ENCODE data around the gene TMEM263. TPM values are rescaled to one million over a fixed set of nuclear protein-coding genes. Genes with fewer than 3 reads are reported as not detected.

The TMEM263 gene
- total RNA-seq, 4 donors from 2014 or later: 36.1 to 48.1 (median 42.0) TPM

DNA sequence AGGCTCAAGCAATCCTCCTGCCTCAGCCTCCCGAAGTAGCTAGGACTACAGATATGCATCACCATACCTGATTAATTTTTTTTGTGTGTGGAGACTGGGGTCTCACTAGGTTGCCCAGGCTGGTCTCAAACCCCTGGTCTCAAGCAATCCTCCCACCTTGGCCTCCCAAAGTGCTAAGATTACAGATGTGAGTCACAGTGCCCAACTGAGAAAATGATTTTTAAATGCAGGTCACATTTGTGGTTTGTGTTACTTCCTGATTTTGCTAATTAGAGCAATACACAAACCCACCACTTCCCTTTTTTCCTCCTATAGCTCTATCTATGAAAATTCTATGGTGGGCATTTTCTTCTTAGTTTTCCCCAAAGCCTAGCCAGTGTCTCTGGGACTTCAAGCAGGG lies 45.5 kb upstream of the TMEM263 start:
- no peaks in the 10 kb centered on the region for H3K4me1 ChIP-seq
- H3K4me3 ChIP-seq: no peak overlapping the region
- peaks cover 28% of the 10 kb centered on the region for H3K27me3 ChIP-seq
- no peaks in the 10 kb centered on the region for H3K9me3 ChIP-seq
- no peak for ATAC-seq
- TF ChIP-seq EP300 (IDR thresholded peaks at IDR 0.05): no peak
- TF ChIP-seq POLR2AphosphoS5 (IDR thresholded peaks at IDR 0.05): no peak
- TF ChIP-seq POLR2A (IDR thresholded peaks at IDR 0.05): no peak
- TF ChIP-seq, protein P1, sequence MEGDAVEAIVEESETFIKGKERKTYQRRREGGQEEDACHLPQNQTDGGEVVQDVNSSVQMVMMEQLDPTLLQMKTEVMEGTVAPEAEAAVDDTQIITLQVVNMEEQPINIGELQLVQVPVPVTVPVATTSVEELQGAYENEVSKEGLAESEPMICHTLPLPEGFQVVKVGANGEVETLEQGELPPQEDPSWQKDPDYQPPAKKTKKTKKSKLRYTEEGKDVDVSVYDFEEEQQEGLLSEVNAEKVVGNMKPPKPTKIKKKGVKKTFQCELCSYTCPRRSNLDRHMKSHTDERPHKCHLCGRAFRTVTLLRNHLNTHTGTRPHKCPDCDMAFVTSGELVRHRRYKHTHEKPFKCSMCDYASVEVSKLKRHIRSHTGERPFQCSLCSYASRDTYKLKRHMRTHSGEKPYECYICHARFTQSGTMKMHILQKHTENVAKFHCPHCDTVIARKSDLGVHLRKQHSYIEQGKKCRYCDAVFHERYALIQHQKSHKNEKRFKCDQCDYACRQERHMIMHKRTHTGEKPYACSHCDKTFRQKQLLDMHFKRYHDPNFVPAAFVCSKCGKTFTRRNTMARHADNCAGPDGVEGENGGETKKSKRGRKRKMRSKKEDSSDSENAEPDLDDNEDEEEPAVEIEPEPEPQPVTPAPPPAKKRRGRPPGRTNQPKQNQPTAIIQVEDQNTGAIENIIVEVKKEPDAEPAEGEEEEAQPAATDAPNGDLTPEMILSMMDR (IDR thresholded peaks at IDR 0.05): no peak
- no peak overlapping the region for H3K27ac ChIP-seq
- 79 to 83% methylated on average over 1 of the region's 1 CpG for WGBS, 2 donors (ENCODE audit: low coverage in 1 of 2)
- no peaks in the 10 kb centered on the region for H3K36me3 ChIP-seq

DNA sequence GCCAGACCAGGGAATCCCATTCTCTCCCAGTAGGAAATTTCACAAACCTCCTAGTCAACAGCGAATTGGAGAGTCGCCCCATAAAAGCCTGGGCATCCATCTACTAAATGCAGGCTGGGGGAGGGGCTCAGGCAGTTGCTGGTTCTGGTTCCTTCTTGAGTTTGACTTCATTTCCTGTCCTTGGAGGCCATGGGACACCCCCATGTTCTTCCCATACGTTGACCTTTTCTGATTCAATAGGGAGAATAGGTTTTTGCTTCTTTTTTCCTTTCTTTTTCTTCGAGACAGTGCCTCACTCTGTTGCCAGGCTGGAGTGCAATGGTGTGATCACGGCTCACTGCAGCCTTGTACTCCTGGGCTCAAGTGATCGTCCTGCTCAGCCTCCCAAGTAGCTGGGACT lies 44.1 kb upstream of the TMEM263 start:
- H3K36me3 ChIP-seq: no peaks in the 10 kb centered on the region
- WGBS, 2 donors (ENCODE audit: low coverage in 1 of 2): 89 to 100% methylated on average over 1 to 4 of the region's 6 CpGs
- H3K4me1 ChIP-seq: no peaks in the 10 kb centered on the region
- H3K4me3 ChIP-seq: no peak overlapping the region
- H3K9me3 ChIP-seq: no peaks in the 10 kb centered on the region
- TF ChIP-seq, protein P1 (IDR thresholded peaks at IDR 0.05): no peak
- TF ChIP-seq EP300 (IDR thresholded peaks at IDR 0.05): no peak
- no peak for TF ChIP-seq POLR2AphosphoS5 (IDR thresholded peaks at IDR 0.05)
- TF ChIP-seq POLR2A (IDR thresholded peaks at IDR 0.05): no peak
- ATAC-seq: no peak
- no peak overlapping the region for H3K27ac ChIP-seq
- H3K27me3 ChIP-seq: peaks cover 28% of the 10 kb centered on the region

DNA sequence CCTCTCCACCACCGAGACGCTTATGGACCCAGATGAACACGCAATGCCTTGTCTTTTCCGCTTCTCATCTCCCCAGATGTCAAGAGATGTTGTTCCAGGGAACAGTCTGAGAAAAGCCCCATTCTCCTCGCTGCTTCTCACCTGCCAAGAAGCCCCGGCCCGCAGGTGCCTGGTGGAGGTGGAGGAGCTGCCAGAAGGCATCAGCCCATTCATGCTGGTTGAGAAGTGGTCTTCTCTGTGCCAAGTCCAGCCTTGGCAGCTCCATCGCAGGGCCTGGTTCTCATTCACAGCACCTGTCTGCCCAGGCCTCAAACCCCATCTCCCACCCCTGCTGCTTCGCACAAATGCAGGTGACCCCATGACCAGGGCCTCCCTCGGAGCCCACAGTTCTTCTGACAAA lies 42.3 kb upstream of the TMEM263 start:
- Histone ChIP-seq H3K36me3 (no peaks in the 10 kb centered on the region), H3K4me1 (no peaks in the 10 kb centered on the region), H3K9me3 (no peaks in the 10 kb centered on the region), H3K27ac (no peak overlapping the region), H3K27me3 (peaks cover 23% of the 10 kb centered on the region), H3K4me3 (no peak overlapping the region)
- ATAC-seq: no peak
- TF ChIP-seq EP300 (IDR thresholded peaks at IDR 0.05): no peak
- TF ChIP-seq, protein P1 (IDR thresholded peaks at IDR 0.05): no peak
- TF ChIP-seq POLR2AphosphoS5 (IDR thresholded peaks at IDR 0.05): no peak
- no peak for TF ChIP-seq POLR2A (IDR thresholded peaks at IDR 0.05)
- 60% methylated on average over 2 of the region's 10 CpGs; no CpG with 5 or more reads in 1 of the 2 donors for WGBS, 2 donors (ENCODE audit: low coverage in 1 of 2)

DNA sequence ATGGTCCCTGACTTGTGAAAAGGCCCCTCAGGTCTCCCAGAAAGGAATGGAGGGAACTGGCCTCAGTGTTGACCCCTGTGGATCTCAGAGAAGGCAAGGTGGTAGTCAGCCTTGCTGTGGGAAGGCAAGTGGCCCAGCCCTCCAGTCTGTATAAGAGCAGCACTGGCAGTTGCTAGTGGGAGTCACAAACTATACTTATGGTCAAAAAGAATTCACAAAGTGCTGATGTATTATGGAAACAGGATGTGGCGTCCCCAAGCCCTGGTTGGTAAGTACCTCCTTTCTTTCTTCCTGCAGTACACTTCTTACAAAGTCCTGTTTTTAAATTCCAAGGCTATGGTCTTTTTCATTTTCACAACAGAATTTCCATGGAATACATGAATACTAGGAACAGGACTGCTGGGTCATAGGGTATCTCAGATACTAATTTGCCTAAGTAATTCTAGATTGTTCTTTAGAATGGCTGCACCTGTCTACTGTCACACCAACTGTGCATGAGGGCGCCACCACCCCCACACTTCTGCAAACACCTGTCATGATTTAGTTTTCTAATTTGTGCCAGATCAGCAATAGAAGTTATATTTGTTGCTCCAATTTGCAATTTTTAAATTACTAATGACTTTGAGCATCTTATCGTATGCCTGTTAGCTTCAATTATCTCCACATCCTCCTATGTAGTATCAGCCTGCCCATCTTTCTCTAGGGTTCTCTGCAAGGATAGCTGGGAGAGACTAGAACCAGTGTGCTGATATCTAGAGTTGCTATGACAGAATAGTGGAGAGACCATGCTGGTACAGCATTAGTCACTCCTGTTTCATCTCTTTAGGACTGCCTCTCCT lies 40.7 kb upstream of the TMEM263 start:
- no peak overlapping the region for H3K4me3 ChIP-seq
- no peaks in the 10 kb centered on the region for H3K9me3 ChIP-seq
- peaks cover 18% of the 10 kb centered on the region for H3K27me3 ChIP-seq
- H3K36me3 ChIP-seq: no peaks in the 10 kb centered on the region
- ATAC-seq: no peak
- 82 to 90% methylated on average over 3 of the region's 3 CpGs for WGBS, 2 donors (ENCODE audit: low coverage in 1 of 2)
- TF ChIP-seq EP300 (IDR thresholded peaks at IDR 0.05): no peak
- TF ChIP-seq POLR2A (IDR thresholded peaks at IDR 0.05): no peak
- no peak for TF ChIP-seq POLR2AphosphoS5 (IDR thresholded peaks at IDR 0.05)
- TF ChIP-seq, protein P1 (IDR thresholded peaks at IDR 0.05): no peak
- no peaks in the 10 kb centered on the region for H3K4me1 ChIP-seq
- H3K27ac ChIP-seq: no peak overlapping the region

DNA sequence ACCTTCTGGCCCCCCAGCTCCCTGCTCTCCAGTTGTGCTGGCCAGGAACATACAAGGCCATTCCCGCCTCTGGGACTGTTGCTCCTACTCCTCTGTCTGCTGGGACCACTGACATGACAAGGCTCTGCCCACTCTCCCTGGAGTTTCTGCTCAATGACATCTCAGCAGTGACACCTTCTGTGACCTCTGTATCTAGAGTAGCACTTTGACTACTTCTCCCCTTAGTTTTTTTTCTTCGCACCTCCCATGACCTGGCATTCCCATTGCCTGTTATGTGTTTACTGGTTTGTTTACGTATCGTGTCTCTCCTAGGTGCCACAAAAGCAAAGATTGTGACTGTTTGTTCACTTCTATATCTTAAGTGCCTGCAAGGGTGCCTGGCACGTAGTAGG lies 40.1 kb upstream of the TMEM263 start:
- ATAC-seq: no peak
- WGBS, 2 donors (ENCODE audit: low coverage in 1 of 2): 79 to 95% methylated on average over 2 to 5 of the region's 5 CpGs
- Histone ChIP-seq H3K9me3 (no peaks in the 10 kb centered on the region), H3K4me3 (no peak overlapping the region), H3K36me3 (no peaks in the 10 kb centered on the region), H3K27me3 (peaks cover 18% of the 10 kb centered on the region), H3K4me1 (no peaks in the 10 kb centered on the region), H3K27ac (no peak overlapping the region)
- TF ChIP-seq, protein P1 (IDR thresholded peaks at IDR 0.05): no peak
- TF ChIP-seq POLR2AphosphoS5 (IDR thresholded peaks at IDR 0.05) (no peak), POLR2A (IDR thresholded peaks at IDR 0.05) (no peak), EP300 (IDR thresholded peaks at IDR 0.05) (no peak)

Data from gastroesophageal sphincter (tissue), 4 donors.